ENCODE measurements around the gene SLC30A1.

DNA sequence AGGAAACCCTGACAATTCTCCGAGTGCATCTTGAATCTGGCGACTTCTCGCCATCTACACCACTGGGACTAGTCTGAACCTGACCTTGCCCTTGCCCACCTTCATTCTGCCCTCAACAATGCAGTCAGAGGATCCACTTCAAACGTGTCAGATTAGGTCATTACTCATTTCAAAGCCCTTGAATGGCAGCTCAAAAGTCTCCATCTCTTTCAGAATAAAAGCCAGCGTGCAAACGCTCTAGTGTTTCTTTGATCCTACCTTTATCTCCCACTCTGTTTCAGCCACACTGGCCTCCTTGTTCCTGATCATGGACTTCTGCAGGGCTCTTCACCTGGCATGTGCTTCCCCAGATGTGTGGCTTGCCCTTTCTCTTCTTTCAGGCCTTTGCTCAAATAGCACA is 31.3 kb downstream of the SLC30A1 start:
- TF ChIP-seq EP300 (IDR thresholded peaks at IDR 0.05) = no peak
- TF ChIP-seq, protein P1, sequence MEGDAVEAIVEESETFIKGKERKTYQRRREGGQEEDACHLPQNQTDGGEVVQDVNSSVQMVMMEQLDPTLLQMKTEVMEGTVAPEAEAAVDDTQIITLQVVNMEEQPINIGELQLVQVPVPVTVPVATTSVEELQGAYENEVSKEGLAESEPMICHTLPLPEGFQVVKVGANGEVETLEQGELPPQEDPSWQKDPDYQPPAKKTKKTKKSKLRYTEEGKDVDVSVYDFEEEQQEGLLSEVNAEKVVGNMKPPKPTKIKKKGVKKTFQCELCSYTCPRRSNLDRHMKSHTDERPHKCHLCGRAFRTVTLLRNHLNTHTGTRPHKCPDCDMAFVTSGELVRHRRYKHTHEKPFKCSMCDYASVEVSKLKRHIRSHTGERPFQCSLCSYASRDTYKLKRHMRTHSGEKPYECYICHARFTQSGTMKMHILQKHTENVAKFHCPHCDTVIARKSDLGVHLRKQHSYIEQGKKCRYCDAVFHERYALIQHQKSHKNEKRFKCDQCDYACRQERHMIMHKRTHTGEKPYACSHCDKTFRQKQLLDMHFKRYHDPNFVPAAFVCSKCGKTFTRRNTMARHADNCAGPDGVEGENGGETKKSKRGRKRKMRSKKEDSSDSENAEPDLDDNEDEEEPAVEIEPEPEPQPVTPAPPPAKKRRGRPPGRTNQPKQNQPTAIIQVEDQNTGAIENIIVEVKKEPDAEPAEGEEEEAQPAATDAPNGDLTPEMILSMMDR (IDR thresholded peaks at IDR 0.05) = no peak
- no peak for TF ChIP-seq POLR2AphosphoS5 (IDR thresholded peaks at IDR 0.05)
